ENCODE results near the gene DET1.
"Not testable (repeated sequence)": the region's sequence is repeated elsewhere in the genome, so short reads cannot be mapped to it uniquely, and the experiment has no call there.

DET1 gene

GRCh38 chr15:88546248-88547129, at the start of gene DET1:
TSS of gene DET1 (minus strand) at chr15:88546681. CDS start at chr15:88531705, 14,976 bp downstream.
- DNase-seq (ENCODE audit: low read depth in 2 of 2): peak; percentile 88 to 90

DNA sequence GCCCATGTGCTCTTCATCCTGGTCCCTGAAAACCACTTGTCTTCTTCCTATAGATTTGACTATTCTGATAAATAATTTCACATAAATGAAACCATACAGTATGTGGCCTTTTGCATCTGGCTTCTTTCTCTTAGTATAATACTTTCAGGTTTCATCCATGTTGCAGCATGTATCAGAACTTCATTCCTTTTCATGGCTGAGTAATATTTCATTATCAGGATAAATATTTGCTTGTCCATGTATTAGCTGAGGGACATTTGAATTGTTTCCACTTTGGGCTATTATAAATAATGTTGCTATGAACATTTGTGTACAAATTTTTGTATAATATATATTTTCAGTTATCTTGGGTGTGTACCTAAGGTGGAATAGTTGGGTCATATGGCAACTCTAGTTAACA, 44.9 kb upstream of the DET1 start:
- no peak for DNase-seq (ENCODE audit: low read depth in 2 of 2)

DNA sequence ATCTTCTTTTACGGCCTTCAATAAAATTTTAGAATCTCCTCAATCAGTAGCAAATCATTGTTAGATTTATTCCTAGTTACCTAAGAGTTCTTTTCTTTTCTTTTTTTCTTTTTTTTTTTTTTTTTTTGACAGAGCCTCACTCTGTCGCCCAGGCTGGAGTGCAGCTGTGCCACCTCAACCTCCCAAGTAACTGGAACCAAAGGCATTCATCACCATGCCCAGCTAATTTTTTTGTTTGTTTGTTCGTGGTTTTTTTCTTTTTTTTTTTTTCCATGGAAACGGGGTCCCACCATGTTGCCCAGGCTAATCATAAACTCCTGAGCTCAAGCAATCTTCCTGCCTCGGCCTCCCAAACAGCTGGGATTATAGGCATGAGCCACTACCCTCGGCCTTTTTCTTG, 44.3 kb upstream of the DET1 start:
- DNase-seq (ENCODE audit: low read depth in 2 of 2): no peak

DNA sequence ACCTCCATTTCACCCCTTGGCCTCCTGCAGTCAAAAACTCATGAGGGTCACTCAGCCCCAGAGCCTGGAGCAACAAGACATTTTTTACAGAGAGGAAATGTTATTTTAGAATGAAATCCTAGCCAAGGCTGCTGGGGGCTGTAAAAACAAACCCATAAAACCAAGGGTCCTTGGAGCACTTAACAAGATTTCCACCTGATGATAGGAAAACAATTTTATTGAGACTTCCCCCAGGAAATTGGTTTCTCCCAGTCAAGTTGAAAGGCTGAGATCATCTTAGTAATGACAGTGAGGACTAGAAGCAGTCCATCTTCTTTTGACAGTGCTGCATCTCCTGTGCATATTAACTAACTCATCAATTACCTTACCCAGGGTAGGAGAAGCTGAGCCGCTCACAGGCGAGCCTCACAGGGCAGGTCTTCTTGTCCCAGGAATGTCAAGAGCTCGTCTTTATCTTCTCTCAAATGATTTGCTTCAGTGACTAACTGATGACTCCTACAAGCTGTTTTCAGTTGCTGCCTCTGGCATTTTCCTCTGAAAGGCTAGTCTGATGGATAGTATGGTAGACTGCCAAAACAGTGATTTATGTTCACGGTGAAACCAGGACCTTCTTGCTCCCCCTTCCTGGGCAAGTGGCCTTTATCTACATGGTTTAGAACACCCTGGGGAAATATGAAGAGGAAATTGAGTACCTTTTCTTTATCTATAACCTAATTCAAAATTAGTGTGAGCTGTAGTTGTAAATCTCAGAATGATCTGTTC, 40.1 kb upstream of the DET1 start:
- DNase-seq (ENCODE audit: low read depth in 2 of 2): no peak

DNA sequence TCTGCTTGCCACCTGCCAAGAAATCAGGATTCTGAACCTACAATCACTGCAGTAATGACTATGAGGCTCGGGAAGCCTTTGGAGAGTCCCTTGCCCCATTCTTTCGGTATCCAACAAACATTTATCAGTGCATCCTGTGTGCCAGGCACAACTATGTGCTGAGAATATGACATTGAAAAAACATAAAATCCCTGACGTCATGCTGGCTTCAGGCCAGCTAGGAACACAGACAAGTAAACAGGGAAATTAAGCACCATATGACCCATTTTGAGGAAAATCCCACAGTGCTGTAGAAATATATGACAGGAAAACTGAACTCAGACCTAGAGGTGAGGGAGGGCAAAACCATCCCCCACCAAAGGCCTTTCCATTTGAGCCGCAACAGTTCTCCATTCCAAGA, 34.1 kb upstream of the DET1 start:
- DNase-seq (ENCODE audit: low read depth in 2 of 2): no peak

DNA sequence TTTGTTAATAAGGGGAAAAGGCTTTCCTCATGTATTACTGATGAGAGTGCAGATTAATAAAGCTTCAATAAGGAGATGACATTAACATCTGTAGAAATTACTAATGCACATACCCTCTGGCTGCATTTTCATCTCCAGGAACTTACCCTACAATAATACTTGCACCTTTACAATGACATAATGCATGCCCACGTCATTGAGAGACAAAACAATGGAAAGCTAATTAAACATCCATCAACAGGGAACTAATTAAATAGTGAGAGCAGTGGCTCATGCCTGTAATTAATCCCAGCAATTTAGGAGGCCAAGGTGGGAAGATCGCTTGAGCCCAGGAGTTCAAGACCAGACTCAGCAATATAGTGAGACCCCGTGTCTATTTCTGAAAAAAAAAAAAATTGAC, 32.8 kb upstream of the DET1 start:
- no peak for DNase-seq (ENCODE audit: low read depth in 2 of 2)

GRCh38 chr15:88574655-88575054, 28.2 kb upstream of the DET1 start:
- no peak for DNase-seq (ENCODE audit: low read depth in 2 of 2)

DNA sequence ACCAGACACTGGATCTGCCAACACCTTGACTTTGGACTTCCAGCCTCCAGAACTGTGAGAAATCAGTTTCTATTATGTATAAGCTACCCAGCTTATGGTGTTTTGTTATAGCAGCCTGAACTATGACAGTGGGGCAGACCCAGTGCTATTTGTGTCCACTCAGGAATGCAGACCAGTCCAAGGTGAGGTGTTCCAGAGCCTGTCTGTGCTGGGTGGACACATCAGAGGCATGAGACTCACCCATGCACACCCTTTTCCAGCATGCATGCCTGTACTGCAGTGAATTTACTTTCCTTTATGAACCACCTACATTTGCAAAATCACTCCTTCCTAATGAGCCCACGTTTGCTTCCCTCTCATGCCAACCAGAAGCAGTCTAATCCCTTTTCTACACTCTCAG, 27.6 kb upstream of the DET1 start:
- DNase-seq (ENCODE audit: low read depth in 2 of 2): no peak

GRCh38 chr15:88571852-88572259, 25.4 kb upstream of the DET1 start:
- no peak for DNase-seq (ENCODE audit: low read depth in 2 of 2)

- DNase-seq (ENCODE audit: low read depth in 2 of 2): no peak
Observed at GRCh38 chr15:88571153-88571851, 24.8 kb upstream of the DET1 start.

DNA sequence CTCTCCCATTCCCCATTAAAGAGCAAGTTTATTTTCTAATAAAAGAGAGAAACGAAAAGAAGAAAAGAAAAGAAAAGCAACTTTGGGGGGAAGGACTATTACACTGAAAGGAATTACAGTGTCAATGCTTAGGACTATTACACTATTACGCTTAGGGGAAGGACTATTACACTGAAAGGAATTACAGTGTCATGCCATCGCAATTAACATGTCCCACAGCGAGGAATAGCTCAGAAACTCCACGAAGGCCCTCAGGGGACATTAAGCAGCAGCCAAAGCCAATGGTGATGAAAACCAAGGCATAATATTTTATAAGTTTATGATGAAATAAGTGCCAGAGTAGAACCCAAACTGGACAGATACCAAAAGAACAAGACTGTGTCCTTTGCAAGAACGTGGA, 22.1 kb upstream of the DET1 start:
- no peak for DNase-seq (ENCODE audit: low read depth in 2 of 2)

DNA sequence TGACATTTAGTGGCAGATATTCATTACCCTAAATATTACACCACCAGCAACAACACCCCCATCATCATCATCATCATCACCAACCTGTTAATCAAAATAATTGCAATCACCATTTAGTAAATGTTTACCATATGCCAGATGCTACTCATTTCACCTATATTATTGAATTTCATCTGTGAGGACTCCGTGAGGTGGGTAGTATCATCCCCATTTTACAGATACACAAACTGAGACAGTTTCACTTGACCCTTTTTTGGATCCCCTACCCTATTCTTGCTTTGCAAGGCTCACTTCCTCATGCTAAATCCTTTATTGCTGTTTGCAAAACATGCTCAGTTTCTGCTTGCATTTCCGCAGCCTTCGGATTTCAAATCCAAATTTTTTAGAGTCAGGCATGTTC, 18.3 kb upstream of the DET1 start:
- no peak for DNase-seq (ENCODE audit: low read depth in 2 of 2)

DNA sequence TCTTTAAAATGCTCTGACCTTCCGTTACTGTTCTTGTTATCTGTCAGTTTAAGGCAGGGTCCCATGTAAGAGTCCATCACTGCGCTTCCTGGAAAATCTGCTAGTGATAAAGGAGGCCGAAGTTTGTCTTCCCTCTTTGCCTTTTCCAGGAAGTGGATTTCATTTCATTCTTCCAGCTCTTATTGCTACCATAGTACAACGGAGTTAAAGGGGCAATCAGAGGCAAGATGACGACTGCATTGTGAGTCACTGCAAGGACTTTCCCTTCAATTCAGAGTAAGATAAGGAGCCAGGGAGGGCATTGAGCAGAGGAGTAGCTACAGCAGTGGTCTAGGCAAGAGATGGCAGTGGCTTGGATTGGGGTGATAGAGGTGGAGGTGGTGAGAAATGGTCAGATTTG, 17.2 kb upstream of the DET1 start:
- no peak for DNase-seq (ENCODE audit: low read depth in 2 of 2)

DNA sequence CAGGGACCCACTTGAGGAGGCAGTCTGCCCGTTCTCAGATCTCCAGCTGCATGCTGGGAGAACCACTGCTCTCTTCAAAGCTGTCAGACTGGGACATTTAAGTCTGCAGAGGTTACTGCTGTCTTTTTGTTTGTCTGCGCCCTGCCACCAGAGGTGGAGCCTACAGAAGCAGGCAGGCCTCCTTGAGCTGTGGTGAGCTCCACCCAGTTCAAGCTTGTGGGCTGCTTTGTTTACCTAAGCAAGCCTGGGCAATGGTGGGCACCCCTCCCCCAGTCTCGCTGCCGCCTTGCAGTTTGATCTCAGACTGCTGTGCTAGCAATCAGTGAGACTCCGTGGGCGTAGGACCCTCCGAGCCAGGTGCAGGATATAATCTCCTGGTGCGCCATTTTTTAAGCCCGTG, 13.1 kb upstream of the DET1 start:
- not testable (repeated sequence) for DNase-seq (ENCODE audit: low read depth in 2 of 2)

DNA sequence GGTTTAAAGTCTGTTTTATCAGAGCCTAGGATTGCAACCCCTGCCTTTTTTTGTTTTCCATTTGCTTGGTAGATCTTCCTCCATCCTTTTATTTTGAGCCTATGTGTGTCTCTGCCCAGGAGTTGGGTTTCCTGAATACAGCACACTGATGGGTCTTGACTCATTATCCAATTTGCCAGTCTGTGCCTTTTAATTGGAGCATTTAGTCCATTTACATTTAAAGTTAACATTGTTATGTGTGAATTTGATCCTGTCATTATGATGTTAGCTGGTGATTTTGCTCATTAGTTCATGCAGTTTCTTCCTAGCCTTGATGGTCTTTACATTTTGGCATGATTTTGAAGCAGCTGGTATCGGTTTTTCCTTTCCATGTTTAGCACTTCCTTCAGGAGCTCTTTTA, 11.5 kb upstream of the DET1 start:
- not testable (repeated sequence) for DNase-seq (ENCODE audit: low read depth in 2 of 2)

DNA sequence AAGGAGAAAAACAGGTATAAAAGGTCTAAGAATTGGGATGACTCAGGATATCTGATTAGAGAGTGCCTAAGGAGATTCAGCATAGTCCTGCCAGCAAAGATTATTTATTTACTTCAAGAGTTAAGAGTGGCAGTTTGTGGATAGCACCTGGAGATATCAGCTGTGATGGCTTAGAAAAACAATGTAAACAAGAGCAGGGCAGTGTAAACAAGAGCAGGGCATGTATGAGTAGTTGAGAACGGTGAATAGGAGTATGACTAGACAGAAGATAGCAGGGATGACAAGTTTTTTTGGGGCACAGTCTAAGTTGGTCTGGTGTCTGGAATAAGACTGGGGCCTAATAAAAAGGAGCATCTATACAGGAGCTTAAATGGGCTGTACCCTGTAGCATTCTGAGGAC, 1.5 kb upstream of the DET1 start:
- DNase-seq (ENCODE audit: low read depth in 2 of 2): not testable (repeated sequence)

DNA sequence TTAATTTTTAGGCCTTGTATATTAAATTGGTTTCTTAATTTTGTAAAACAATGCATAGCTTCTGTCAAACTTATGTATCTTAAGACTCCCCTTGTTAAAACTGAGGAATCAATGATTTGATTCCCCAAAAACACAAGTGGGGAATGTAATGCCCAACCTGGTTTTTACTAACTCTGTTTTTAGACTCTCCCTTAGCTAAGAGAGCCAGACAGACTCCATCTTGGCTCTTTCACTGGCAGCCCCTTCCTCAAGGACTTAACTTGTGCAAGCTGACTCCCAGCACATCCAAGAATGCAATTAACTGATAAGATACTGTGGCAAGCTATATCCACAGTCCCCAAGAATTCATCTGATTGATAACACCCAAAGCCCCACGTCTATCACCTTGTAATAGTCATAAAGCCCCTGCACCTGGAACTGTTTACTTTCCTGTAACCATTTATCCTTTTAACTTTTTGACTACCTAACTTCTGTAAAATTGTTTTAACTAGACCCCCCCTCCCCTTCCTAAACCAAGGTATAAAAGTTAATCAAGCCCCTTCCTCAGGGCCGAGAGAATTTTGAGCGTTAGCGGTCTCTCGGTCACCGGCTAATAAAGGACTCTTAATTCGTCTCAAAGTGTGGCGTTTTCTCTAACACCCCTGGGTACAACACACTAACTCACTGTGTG, 768 bp downstream of the DET1 start:
- not testable (repeated sequence) for DNase-seq (ENCODE audit: low read depth in 2 of 2)

- DNase-seq (ENCODE audit: low read depth in 2 of 2): no peak
Observed at GRCh38 chr15:88543065-88543776, 3.3 kb downstream of the DET1 start.

- no peak for DNase-seq (ENCODE audit: low read depth in 2 of 2)
Observed at GRCh38 chr15:88542342-88542733, 4.1 kb downstream of the DET1 start.

DNA sequence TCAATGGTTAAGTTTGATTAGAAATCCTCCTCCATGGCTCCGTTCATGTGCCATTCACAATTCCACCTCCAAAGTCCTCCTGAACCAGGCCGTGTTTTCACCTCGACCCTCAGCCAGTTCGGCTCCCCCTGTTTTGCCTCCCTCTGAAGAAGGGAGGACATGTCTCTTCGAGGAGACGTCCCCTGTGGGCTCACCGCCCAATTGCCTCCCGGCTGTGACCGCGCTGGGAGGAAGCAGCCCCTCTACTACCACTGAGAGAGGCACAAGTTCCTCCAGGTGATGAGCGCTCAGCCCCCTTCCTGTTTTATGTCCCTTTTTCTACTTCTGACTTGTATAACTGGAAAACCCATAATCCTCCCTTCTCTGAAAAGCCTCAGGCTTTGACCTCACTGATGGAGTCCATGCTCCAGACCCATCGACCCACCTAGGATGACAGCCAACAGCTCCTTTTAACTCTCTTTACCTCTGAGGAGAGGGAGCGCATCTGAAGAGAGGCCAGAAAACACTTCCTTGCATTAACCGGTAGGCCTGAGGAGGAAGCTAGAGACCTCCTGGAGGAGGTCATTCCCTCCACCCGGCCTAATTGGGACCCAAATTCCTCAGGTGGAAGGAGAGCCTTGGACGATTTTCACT, 4.7 kb downstream of the DET1 start:
- DNase-seq (ENCODE audit: low read depth in 2 of 2): no peak

- not testable (repeated sequence) for DNase-seq (ENCODE audit: low read depth in 2 of 2)
Observed at GRCh38 chr15:88541111-88541510, 5.4 kb downstream of the DET1 start.

Data from fibroblast of skin of left quadriceps (primary cell).